HG02973 (cell line): ENCODE results near the gene CRYAB.
"Not testable (repeated sequence)": the region's sequence is repeated elsewhere in the genome, so short reads cannot be mapped to it uniquely, and the experiment has no call there.

ENCODE experiments used
- ATAC-seq: cut with Tn5 transposase; IDR thresholded peaks from one replicate; pipeline ENCODE4 v1.9.1; 2021; ENCODE audit warnings: moderate library complexity; ENCODE audit not compliant: unreplicated experiment

The CRYAB gene

DNA sequence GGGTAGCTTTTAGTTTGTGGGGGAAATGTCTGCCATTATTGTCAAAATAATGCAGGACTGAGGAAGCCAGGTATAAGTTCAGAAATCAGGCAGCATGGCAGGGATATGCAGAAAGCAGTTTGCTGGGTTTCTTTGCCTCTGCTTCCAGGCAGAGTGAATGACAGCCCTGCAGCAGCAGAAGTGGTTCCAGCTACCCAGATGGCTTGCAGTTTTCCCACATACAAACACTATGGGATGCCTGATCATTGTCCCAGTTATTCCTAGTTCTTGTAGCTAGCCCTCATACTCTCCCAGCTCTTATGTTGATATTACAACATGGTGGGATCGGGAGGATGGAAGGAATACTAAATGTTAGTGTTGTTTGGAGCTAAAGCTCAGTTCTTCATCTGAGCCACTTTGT lies 22.7 kb upstream of the CRYAB start:
- no peak for ATAC-seq

DNA sequence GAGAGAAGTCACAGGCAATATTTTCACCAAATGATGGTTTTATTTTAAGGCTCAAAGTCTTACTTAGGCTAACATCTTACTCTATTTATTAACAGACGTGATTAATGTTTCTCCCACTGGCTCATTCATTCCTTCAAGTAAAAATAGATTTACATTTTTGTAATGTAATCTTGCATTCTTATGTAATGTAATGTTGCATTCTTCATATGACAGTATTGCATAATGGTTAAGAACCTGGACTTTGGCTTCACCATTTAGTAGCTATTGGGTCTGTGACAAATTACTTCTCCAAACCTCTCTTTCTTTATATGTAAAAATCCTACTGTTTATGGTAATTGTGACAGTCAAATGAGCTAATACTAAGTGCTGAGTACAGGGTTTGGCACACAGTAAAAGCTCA lies 22.3 kb upstream of the CRYAB start:
- no peak for ATAC-seq

DNA sequence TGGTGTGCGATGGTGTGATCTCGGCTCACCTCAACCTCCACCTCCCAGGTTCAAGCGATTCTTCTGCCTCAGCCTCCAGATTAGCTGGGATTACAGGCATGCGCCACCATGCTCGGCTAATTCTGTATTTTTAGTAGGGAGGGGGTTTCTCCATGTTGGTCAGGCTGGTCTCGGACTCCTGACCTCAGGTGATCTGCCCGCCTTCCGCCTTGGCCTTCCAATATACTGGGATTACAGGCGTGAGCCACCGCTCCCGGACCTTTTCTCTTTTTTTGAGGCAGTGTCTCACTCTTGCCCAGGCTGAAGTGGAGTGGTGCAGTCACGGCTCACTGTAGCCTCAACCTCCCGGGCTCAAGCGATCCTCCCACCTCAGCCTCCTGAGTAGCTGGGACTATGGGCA lies 21.6 kb upstream of the CRYAB start:
- not testable (repeated sequence) for ATAC-seq

DNA sequence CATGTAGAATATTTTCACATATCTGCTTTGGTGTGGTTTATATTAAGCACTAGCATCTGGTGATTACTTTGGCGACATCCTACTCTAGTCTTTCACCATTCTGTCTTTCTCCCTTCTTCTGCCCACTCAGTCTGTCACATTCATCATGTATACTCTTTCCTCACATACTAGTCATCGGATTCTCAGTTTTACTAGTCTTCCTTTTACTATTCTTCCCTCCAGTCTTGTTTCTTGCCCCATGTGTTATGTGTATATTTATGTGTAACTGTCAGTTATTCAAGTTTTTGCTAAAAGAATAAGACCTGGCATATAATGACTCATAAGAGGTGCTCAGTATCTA lies 21.0 kb upstream of the CRYAB start:
- ATAC-seq, result no peak

DNA sequence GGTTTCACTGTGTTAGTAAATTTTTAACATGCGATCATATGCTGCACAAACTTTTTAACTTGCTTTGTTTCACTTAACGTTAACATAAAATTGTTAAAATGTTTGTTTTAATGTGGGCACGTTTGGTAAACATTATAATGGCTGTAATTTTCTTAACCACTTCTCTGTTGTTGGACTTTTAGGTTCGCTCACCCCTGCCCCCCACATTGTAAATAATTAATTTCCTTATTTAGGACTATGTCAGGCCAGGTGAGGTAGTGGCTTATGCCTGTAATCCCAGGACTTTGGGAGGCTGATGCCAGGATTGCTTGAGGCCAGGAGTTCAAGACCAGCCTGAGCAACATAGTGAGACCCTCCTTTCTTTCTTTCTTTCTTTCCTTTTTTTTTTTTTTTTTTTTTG lies 18.9 kb upstream of the CRYAB start:
- no peak for ATAC-seq

DNA sequence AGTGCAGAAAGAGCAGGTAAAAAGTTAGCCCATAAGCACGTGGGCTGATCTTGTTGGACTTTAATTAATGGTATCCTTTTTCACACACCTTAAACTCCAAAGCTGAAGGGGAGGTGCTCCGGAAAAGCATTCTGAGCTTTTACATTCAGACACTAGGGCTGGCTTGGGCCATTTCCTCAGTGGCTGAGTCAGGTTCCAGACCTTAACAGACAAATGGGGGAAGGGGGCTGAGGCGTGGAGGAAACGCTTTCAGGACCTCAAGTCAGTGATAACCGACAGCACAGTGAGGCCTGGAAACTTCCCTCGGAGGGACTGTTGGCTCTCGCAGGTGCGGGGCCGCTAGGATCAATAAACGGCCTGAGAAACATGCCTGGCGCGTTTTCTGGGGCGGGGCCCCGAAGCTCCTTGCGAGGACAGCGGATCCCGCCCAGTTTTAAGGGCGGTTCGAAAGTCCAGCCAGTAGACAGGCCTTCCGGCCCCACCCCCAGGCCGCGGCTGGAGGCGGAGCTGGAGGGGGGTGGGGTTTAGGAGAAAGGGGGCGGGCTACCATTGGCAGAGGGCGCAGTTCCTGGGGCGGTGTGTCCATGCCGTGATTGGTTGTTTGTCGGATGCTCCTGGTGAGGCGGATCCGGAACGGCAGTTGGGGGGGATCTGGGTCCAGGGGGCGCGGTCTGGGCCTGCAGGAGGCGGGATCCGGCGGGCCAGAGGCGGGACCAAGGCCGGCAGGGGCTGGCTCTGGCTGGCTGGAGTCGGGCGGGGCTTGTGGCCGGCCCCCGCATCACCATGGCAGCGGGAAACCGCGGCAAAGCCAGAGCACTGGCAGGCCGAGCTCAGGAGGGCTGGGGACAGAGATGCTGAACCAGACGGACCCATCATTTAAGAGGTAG lies 15.2 kb upstream of the CRYAB start:
- ATAC-seq, result peak; percentile 87

DNA sequence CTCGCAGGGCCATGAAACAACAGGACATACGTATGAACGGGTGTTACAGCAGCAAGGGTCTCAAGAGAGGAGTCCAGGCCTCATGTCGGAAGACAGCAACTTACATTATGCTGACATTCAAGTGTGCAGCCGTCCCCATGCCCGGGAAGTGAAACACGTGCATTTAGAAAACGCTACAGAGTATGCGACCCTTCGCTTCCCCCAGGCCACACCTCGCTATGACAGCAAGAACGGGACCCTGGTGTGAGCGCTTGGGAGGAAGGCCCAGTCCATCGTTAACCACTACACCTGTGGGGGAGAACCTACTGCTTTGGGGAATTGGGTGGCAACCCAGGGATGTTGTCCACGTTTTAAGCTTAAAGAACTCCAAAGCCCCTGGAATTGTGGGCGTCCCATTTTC lies 14.4 kb upstream of the CRYAB start:
- no peak for ATAC-seq

DNA sequence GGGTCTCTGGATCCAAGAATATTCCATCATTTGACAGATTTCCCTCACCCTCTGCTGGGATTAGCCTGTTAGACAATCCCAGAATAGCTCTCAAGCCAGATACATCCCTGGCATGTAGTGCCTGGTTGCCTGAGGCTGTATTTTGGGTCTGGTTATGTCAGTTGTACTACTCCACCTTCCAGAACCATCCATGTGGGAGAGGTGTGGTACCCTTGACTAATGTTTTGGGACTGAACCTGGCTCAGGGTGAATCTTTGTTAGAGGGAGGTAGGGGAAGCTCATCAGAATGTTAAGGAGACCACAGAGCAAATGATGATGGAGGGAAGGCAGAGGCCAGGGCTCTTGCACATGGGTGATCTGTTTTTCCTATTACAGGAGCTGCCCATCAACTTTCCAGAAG lies 12.4 kb upstream of the CRYAB start:
- ATAC-seq, result no peak

DNA sequence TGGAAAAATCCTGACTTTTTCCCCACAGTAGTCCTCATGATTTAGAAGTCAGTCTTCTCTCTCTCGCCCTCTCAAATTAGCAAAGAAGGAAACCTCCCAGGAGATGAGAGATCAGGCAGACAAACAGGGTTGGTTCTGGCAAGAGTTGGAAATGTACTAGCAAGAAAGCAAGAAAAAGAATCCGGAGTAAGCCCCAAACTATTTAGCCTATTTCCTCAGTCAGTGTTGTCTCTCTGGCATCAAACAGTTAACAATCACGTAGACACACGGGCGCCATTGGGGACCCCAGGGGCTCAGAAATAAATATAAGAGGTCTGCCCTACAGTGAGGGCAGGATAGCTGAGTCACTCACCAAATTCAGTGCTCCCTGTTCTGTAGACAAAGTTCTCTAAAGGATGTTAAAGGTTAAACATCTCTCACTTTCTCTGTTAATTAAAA lies 11.8 kb upstream of the CRYAB start:
- no peak for ATAC-seq

DNA sequence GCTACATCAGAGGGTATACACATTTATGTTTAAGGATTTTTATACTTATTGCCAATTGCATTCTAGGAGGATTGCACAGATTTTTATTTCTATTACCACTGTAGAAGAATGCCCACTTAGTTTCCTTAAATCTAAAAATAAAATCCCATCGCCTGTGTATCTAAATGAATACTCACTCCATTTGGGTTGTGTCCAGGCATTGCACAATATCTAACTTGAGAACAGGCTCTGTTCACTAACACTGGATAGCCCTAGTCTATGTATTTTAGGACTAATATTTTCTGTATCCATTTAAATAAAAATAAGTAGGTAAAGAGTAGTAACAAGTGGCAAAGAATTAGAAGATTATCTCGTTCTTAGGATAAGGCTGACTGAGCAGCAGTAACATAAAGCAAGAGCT lies 11.2 kb upstream of the CRYAB start:
- no peak for ATAC-seq

DNA sequence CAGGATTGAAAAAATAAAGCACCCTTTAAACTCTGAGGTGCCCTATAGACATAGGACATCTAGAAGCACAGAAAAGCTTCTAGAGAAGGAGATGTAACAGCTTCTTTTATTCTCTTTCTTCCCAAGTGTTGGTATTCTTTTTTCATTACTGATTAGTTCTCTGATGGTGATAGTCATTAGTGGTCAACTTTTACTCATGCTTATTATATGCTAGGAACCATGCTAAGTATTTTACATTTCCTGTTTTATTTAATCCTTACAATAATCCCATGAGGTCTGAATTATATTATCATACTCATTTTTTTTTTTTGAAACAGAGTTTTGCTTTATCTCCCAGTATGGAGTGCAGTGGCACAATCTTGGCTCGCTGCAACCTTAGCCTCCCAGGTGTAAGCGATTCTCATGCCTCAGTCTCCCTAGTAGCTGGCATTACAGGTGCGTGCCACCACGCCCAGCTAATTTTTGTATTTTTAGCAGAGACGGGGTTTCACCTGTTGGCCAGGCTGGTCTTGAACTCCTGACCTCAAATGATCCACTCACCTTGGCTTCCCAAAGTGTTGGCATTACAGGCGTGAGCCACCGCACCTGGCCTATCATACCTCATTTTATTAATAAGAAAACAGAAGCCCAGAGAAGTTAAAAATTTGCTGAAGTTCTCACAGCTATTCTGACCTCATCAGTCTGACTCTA lies 10.1 kb upstream of the CRYAB start:
- ATAC-seq, result no peak

DNA sequence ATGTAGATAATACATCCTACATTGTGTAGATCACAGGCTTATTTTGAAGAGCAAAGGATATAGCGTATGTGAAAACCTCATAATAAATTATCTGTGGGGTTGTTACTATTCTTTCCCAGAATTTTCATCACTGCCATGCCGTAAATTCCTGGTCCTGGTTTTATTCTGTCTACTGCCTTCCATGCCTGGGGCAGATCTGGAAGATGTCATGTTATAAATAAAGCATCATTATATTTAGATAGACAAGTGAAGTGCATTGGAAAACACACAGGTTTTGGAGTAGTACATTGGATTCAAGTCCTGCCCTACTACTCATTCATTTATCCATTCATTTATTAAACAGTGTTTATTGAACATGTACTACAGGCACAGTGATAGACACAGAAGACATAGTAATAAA lies 9.3 kb upstream of the CRYAB start:
- ATAC-seq, result no peak

DNA sequence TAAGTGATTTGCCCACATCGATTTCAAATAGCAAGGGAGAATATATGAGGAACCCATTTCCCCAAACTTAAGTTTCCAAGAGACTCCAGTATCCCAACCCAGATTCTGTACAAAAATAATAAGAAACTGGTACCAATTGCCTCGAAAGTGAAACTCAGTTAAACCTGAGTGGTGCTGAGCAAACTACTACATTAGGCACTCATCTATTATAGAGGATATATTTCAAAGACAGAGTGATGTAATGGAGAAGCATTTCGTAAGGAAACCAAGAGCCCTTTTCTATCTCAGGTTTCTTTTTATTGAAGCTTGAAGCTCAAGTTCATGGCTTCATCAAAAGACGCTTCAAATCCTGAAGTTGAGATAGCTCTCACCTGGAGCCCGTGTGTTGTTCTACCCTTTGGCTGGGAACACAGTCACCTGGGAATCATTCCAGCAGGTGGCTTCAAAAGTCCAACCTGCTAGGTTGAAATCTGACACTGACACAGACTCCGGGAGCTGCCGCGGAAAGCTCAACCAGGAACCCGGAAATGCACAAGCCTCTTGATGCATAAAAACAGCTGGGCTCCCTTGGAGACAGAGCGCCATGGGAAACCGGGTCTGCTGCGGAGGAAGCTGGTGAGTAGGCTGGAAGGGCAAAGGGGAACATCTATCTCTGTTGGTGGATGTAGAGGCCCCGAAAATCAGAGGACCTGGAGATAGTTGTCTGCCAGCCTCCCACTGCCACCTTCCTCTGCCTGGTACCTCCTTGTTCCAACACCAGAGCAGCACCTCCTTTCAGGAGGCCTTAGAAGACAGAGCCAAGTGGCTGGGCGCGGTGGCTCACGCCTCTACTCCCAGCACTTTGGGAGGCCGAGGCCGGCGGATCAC lies 7.1 kb upstream of the CRYAB start, which contains the start of gene C11orf52:
TSS of gene C11orf52 (plus strand) at position 524 of the 867 bp plus-strand sequence. CDS start at position 584, 60 bp downstream.
- no peak for ATAC-seq

DNA sequence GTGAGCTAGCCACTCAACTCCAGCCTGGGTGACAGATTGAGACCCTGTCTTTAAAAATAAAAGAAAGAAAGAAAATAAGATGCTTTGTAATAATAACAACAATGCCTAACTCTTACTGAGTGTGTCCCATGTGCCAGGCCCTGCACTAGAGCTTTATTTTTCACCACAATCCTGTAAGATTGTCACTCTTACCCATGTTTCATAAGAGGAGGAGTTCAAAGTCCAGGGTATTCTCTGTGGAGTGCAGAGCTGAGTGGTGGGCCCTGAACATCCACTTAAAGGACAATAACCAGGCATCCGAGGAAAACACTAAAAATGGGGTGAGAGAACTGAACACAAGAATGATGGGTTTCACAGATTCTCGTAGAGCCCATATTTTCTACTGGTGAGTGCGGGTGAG lies 6.2 kb upstream of the CRYAB start:
- no peak for ATAC-seq

DNA sequence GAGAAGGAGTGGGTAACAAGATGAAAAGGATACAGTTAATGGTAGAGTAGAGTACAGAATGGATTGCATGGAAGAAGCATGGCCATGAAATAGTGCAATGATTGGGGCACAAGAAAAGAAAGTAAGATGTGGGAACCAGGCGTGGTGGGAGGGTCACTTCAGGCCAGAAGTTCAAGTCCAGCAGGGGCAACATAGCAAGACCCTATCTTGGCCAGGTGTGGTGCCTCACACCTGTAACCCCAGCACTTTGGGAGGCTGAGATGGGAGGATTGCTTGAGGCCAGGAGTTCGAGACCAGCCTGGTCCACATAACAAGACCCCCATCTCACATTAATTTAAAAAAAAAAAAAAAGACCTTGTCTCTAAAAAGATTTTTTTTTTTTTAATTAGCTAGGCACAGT lies 5.7 kb upstream of the CRYAB start:
- no peak for ATAC-seq

DNA sequence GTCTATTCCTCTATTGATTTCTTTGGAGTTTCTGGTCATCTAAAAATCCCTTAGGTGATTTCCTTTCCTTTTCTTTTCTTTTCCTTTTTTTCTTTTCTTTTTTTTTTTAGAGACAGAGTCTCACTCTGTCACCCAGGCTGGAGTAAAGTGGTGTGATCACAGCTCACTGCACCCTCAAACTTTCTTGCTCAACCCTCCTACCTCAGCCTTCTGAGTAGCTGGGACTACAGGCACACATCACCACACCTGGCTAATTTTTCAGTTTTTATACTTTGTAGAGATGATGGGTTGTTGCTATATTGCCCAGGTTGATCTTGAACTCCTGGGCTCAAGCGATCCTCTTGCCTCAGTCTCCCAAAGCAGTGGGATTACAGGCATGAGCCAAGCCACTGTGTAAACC lies 5.2 kb upstream of the CRYAB start:
- no peak for ATAC-seq

DNA sequence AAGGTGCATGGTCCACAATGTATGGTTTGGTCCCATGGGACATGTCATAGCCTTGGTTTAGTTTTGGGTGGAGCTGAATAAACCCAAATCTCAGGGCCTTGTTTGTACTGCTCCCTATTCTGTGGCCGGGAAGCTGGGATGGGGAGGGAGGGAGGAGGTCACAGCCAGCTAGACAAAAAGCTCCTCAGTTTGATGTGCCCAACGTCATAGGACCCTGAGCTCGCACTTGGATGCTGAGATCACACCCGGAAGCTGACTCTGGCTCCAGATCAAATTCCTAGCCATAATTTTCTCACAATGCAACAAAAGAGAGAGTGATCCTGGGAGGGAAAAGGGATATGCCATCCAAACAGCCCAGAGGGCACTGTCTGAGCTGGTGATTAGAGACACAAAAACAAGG lies 2.4 kb upstream of the CRYAB start:
- ATAC-seq, result no peak

DNA sequence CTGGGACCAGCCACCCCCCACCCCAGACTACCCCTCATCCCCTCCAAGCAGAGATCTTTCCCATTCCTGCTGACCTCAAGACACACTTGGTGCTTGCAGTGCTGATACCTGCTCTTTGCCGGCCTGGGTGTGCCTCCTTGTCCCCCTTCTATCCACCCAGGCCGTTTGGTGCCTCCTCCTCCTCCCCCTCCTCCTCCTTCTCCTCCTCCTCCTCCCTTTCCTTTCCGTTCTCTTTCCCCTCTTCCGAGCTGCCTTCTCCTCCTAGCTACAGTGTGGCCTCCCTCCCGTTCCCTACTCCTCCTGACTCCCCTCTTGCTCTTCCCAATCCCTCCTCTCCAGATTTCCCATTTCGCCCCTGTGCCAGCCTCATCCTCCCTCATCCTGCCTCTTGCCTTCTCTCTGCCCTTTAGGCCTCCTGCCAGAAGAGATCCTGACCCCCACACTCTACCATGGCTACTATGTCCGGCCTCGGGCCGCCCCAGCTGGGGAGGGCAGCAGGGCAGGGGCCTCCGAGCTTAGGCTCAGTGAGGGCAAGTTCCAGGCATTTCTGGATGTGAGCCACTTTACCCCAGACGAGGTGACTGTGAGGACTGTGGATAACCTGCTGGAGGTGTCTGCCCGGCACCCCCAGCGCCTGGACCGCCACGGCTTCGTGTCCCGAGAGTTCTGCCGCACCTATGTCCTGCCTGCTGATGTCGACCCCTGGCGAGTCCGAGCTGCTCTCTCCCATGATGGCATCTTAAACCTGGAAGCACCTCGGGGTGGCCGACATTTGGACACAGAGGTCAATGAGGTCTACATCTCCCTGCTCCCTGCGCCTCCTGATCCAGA lies 1.7 kb upstream of the CRYAB start:
- no peak for ATAC-seq

DNA sequence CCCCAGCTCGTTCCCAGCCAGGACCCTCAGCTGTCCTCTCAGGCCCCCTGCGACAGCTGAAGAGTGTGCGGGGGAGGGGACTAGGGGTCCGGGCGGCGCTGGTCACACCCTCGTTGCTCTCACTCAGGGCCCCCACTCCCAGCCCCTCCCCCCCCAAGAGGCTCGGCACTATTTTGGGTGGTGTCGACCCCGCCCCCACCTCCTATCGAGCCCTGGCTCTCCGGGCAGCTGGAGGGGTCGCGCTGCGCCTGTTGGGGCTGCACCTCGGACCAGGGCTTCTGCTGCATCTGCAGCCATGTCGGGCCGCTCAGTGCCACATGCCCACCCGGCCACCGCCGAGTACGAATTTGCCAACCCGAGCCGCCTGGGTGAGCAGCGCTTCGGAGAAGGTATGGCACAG lies 965 bp upstream of the CRYAB start, which contains the start of gene HSPB2:
TSS of gene HSPB2 (plus strand) at position 200 of the 400 bp plus-strand sequence. CDS start at position 296, 96 bp downstream.
- no peak for ATAC-seq
